ENCODE data around the gene USH2A. TPM values are rescaled to one million over a fixed set of nuclear protein-coding genes. Genes with fewer than 3 reads are reported as not detected.

Gene USH2A
- total RNA-seq, 2 experiments from 2014 or later: not detected

DNA sequence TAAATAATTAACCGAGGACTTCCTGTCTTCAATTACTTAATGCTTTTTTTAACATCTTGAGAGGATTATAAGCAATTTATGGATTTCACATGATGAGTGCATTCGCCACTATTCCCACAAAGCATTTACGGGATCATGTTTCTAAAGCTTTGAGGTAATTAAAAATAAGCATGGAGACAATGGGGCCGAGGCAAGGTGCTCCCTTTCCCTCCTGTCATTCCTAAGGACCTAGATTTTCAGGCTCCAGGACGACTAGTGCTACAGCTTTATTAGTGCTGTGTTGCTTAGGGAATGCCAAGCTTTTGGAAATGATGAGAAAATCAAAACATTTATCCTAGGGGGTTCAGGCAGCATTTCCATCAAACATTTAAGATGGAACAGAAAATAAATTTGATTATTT is 646.9 kb downstream of the USH2A start:
- H3K36me3 Mint-ChIP-seq: no peaks in the 10 kb centered on the region
- no peak for DNase-seq
- no peak overlapping the region for H3K4me3 Mint-ChIP-seq
- H3K9me3 Mint-ChIP-seq: no peaks in the 10 kb centered on the region
- no peaks in the 10 kb centered on the region for H3K4me1 Mint-ChIP-seq
- no peaks in the 10 kb centered on the region for H3K27me3 Mint-ChIP-seq
- no peak overlapping the region for H3K27ac Mint-ChIP-seq

DNA sequence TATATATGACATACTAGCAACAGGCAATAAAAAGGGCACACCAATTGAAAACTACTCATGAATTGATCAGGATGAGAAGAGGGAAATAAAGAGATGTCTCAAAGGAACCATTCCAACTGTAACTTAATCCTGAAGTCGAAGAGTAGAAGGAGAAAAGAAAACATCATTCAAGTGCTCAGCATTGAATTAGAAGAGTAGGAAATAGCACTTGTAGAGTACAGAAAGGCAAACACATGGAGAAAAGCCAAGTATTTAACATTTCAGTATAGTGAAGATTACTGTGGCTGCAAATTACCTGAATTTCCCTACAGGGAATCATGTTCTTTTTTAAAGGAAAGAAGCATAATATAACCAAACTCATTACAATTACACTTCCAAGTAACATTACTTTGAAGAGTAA is 651.1 kb downstream of the USH2A start:
- H3K4me3 Mint-ChIP-seq: no peak overlapping the region

DNA sequence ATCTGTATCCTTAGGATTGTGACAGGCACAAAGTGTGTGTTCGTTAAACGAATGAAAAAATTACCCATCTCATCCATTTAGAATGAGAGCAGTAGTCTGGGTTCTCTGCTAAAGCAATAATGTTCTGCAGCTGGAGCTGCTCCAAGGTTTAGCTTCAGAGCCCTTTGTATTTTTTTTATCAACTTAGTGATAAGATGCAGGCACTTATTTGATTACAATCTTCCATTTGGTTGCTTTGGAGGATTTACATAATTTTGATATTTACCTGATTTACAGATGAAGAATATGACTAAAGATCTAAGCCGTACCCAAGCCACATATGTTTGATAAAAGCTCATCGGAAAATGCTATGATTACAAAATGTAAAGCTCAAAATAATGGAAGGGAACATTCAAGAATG is 654.9 kb downstream of the USH2A start:
- no peaks in the 10 kb centered on the region for H3K9me3 Mint-ChIP-seq
- no peak overlapping the region for H3K27ac Mint-ChIP-seq
- no peaks in the 10 kb centered on the region for H3K27me3 Mint-ChIP-seq
- H3K4me3 Mint-ChIP-seq: no peak overlapping the region
- no peak for DNase-seq
- no peaks in the 10 kb centered on the region for H3K36me3 Mint-ChIP-seq
- no peaks in the 10 kb centered on the region for H3K4me1 Mint-ChIP-seq

More for the DNA sequence above, 651.1 kb downstream of the USH2A start:
- DNase-seq: no peak
- Mint-ChIP-seq H3K27ac (no peak overlapping the region), H3K4me1 (no peaks in the 10 kb centered on the region), H3K27me3 (no peaks in the 10 kb centered on the region), H3K36me3 (no peaks in the 10 kb centered on the region), H3K9me3 (no peaks in the 10 kb centered on the region)

DNA sequence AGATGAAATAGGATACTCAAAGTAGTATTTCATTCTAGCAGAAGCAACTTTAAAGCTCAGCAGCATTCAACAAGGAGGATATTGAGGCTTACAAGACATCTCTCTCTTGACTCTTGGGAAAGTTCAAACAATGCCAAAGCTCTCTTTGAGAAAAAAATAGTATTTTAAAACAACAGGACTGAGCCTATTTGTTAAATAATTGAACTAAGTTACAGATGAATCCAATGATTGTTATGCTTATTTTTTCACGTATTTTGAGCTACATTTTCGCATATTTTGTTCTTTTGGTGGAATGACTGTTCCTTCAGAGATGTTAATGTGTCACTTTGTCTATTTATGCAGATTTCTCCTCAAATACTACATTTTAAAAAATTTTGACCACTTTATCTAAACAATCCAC is 655.5 kb downstream of the USH2A start:
- Mint-ChIP-seq H3K27ac (no peak overlapping the region), H3K4me3 (no peak overlapping the region), H3K9me3 (no peaks in the 10 kb centered on the region), H3K27me3 (no peaks in the 10 kb centered on the region), H3K36me3 (no peaks in the 10 kb centered on the region), H3K4me1 (no peaks in the 10 kb centered on the region)
- DNase-seq: no peak

DNA sequence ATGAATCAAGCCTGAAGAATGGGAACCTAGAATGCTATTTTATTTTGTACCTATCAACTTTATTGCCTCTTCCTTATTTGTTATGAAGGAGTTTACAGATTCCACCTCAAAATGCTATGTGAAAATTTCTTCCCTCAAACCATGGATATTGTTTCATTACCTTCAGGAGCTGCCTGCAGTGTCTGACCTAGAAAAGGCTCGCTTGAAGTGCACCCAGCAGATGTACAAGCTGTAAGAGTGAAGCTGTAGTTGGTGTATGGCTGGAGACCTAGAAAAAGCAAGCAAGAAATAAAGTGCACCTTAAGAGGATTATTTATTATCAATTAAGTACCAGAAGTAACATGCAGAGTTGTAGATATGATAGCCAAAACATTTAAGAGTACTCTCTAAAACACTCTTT is 656.7 kb downstream of the USH2A start:
- H3K4me1 Mint-ChIP-seq: no peaks in the 10 kb centered on the region
- H3K9me3 Mint-ChIP-seq: no peaks in the 10 kb centered on the region
- H3K27ac Mint-ChIP-seq: no peak overlapping the region
- H3K36me3 Mint-ChIP-seq: no peaks in the 10 kb centered on the region
- H3K27me3 Mint-ChIP-seq: no peaks in the 10 kb centered on the region
- no peak for DNase-seq
- no peak overlapping the region for H3K4me3 Mint-ChIP-seq

DNA sequence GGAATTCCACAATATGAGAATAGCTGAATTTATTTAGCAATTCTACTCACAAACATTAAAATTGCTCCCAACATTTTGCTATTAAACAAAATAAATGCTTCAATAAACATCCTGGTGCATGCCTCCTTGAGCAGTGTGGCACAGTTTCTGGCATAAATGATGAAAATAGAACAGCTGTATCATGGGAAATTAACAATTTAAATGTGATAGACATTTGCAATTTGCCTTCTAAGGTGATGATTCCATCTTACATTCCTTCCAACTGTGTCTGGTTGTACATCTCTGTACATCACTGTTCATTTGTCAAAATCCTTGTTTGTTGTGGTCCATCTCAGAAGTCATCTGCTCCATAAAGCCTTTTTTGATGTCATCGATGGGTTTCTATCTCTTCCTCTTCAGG is 657.4 kb downstream of the USH2A start:
- Mint-ChIP-seq H3K27me3 (no peaks in the 10 kb centered on the region), H3K4me3 (no peak overlapping the region), H3K4me1 (no peaks in the 10 kb centered on the region), H3K9me3 (no peaks in the 10 kb centered on the region), H3K36me3 (no peaks in the 10 kb centered on the region), H3K27ac (no peak overlapping the region)
- DNase-seq: no peak

DNA sequence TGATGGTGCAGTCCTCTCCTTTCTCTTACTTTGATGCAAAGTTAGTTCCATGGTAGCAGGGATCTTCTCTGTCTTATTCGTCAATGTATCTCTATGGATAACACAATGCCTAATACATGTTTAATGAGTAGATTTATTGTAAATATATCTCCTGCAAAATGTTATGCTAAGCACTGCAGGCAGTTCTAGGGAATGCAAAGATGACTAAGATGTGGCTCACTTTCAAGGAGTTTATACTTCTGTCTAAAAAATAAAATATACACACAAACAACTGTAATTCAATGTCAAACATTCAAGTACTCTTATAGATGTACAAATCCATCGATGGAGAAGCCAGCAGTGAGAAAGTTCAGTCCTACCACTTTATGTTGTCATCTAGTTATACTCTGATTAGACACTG is 661.8 kb downstream of the USH2A start:
- H3K36me3 Mint-ChIP-seq: no peaks in the 10 kb centered on the region
- H3K4me1 Mint-ChIP-seq: no peaks in the 10 kb centered on the region
- H3K27me3 Mint-ChIP-seq: no peaks in the 10 kb centered on the region
- no peak overlapping the region for H3K27ac Mint-ChIP-seq
- DNase-seq: no peak
- H3K4me3 Mint-ChIP-seq: no peak overlapping the region
- H3K9me3 Mint-ChIP-seq: no peaks in the 10 kb centered on the region

DNA sequence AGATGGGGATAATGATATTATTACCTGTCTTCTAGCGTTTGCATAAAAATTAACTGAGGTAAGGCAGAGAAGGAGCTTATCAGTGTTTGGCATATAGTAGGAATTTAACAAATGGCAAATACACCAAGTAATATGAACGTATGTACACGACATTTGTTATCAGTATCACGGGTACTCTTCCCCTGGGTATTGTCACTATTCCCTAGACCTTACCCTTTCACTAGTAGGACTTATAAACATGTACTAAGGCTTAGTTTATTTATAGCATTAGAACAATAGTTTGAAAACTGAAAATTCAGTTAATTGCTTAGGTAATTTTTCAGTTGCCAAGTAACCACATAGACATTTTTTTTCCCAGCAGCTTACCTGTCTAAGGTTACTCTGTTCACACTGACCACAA is 669.1 kb downstream of the USH2A start:
- Mint-ChIP-seq H3K36me3 (no peaks in the 10 kb centered on the region), H3K27me3 (no peaks in the 10 kb centered on the region), H3K4me1 (no peaks in the 10 kb centered on the region), H3K9me3 (no peaks in the 10 kb centered on the region), H3K27ac (no peak overlapping the region), H3K4me3 (no peak overlapping the region)
- no peak for DNase-seq

DNA sequence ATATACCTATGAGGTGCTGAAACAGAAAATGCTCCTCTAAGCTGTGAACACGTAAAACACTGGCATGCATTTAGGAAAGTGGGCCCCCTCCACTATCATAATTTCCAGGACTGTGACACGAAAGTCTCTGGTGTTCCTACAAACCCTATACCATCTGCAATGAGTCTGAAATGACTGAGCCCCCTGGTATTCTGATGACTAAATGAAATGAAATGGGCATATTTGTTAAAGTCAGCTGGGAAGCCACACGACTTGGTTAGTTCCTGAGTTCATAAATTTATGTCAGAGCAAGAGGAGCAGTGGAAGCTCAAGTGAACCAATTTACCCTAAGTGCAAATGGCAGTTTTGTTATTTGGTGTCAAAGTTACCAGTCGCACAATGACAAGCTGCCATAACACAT is 673.8 kb downstream of the USH2A start:
- H3K4me1 Mint-ChIP-seq: no peaks in the 10 kb centered on the region
- no peaks in the 10 kb centered on the region for H3K9me3 Mint-ChIP-seq
- no peak overlapping the region for H3K27ac Mint-ChIP-seq
- DNase-seq: no peak
- H3K36me3 Mint-ChIP-seq: no peaks in the 10 kb centered on the region
- H3K27me3 Mint-ChIP-seq: no peaks in the 10 kb centered on the region
- no peak overlapping the region for H3K4me3 Mint-ChIP-seq

DNA sequence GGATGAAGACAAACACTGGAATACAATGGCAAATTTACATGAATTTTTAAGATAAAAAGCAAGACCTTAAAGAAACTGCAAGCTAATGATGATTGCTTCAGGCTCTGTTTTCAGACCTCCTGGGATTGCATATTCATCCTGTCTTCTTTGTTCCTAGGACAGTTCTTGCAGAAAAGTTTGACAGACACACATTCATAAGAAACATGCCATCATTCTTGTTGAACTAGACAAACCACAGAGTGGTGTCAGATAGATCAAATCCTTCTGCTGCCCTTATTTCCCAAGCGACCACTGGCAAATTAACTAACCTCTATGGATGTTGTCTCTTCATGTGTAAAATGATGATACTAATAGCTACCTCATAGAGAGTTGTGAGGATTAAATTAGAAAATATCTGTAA is 674.8 kb downstream of the USH2A start:
- no peak overlapping the region for H3K4me3 Mint-ChIP-seq
- no peak overlapping the region for H3K27ac Mint-ChIP-seq
- no peaks in the 10 kb centered on the region for H3K4me1 Mint-ChIP-seq
- no peaks in the 10 kb centered on the region for H3K9me3 Mint-ChIP-seq
- no peaks in the 10 kb centered on the region for H3K36me3 Mint-ChIP-seq
- H3K27me3 Mint-ChIP-seq: no peaks in the 10 kb centered on the region
- no peak for DNase-seq

DNA sequence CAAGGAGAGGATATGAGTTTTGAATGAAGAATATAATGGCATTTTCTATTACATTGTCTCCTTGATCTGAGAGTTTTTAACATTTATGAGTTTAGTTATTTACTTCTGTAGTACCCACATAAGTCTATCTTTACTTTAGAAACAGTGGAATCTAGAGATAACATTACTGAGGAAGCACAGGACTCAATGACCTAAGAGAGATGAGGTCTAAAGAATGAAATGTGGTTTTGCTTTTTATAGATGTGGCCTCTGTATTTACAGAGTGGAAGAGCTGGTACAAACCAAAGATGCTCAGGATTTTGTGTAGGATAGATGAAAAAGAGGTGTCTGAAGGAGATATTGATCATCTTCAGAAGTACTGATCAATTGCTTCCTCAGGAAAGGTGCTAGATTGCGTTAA is 678.8 kb downstream of the USH2A start:
- DNase-seq: no peak
- Mint-ChIP-seq H3K27ac (no peak overlapping the region), H3K4me1 (no peaks in the 10 kb centered on the region), H3K36me3 (no peaks in the 10 kb centered on the region), H3K4me3 (no peak overlapping the region), H3K9me3 (no peaks in the 10 kb centered on the region), H3K27me3 (no peaks in the 10 kb centered on the region)

DNA sequence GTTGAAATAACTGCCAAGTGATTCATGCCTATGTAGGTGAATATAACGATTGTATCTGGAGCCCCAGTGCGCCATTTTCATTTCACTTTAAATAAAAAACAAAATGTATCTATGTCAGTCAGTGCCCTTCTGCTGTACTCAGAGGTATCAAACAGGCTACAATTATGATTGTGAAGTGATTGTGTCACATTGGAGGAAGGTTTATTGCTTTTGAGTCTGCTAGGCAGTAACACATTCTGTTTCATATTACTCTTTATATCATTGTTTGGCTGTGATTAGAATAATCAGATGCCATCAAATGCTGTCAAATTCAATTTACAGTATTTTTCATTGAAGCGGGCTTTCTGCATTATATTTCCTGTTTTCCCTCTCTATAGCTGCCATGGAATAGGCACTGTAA is 684.2 kb downstream of the USH2A start:
- no peaks in the 10 kb centered on the region for H3K36me3 Mint-ChIP-seq
- no peak overlapping the region for H3K27ac Mint-ChIP-seq
- H3K4me1 Mint-ChIP-seq: no peaks in the 10 kb centered on the region
- H3K27me3 Mint-ChIP-seq: no peaks in the 10 kb centered on the region
- DNase-seq: no peak
- no peak overlapping the region for H3K4me3 Mint-ChIP-seq
- H3K9me3 Mint-ChIP-seq: peaks cover 2% of the 10 kb centered on the region

DNA sequence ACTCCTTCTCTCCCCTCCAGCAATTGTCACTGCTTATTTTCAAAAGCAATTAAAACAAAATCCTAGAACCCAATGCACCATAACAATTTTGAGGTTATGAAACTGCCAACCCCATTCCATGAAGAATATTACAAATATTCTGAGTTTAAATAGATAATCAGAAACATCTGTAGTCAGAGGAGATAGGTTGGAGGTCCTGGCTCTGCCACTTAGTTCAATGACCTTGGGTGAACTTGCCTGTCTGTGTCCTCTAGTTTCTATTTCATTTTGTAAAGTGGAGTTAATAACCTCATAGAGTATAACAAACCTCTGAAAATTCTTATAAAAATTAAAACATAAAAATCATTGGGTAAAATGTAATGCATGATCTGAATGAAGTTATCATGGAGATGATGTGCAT is 691.5 kb downstream of the USH2A start:
- DNase-seq: no peak
- no peaks in the 10 kb centered on the region for H3K27me3 Mint-ChIP-seq
- no peak overlapping the region for H3K27ac Mint-ChIP-seq
- peaks cover 2% of the 10 kb centered on the region for H3K9me3 Mint-ChIP-seq
- H3K36me3 Mint-ChIP-seq: no peaks in the 10 kb centered on the region
- no peak overlapping the region for H3K4me3 Mint-ChIP-seq
- no peaks in the 10 kb centered on the region for H3K4me1 Mint-ChIP-seq

DNA sequence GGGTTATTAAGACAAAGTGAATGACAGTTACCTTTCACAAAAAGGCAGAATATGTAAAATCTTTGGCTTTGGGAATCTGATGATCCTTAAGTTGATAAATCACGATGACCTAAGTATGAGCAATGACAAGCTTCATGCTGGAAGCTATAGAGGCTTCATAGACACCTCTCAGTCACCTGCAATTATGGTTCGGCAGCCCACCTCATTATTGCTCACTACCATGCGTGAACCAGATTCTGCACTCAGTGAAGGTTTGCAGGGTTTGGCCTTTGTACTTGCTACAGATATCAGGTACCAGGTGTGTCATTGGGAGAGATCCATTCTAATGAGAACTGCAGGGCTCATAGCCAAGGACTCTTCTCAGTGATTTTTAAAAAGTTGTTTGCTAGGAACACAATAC is 692.6 kb downstream of the USH2A start:
- H3K4me1 Mint-ChIP-seq: no peaks in the 10 kb centered on the region

DNA sequence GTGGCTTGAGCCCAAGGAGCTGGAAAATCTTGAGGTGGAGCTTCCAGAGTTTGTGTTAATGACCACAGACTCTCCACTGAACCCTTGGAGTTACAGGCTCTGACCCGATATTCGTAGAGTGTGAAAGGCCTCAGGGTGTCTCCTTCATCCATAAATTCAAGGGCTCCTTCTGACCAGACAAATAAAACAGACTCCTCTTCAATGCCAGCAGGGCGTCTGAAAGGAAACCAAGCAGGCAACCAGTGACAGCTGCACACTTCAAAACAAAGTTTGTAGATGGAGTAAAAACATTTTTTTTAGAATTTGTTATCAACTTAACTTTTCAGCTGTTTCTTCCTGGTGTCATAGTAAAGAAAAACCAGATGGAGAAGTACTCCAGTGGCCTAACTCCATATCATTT is 695.1 kb downstream of the USH2A start:
- Mint-ChIP-seq H3K27me3 (no peaks in the 10 kb centered on the region), H3K4me1 (no peaks in the 10 kb centered on the region), H3K4me3 (no peak overlapping the region), H3K9me3 (no peaks in the 10 kb centered on the region), H3K27ac (no peak overlapping the region), H3K36me3 (no peaks in the 10 kb centered on the region)
- DNase-seq: no peak

More for the DNA sequence above, 692.6 kb downstream of the USH2A start:
- Mint-ChIP-seq H3K9me3 (peaks cover 2% of the 10 kb centered on the region), H3K4me3 (no peak overlapping the region), H3K27me3 (no peaks in the 10 kb centered on the region), H3K36me3 (no peaks in the 10 kb centered on the region), H3K27ac (no peak overlapping the region)
- DNase-seq: no peak

DNA sequence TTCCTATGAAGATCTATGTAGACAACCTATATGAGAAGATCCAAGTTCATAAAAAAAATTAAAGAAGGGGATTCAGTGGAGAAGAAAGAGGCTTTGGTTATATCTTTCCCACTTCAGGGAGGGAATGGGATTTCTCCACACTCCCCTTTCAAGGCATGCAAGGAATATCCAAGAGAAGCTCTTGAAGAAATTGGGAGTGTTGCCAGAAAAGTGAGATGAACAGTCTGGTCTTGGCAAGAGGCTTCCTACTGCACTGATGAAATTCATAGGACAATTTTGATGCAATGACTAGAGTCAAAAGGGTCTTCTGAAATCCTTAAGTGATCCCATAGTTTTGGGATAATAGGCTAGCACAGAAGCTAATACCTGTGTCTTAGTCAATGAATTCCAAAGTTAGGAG is 703.1 kb downstream of the USH2A start:
- H3K9me3 Mint-ChIP-seq: peaks cover 2% of the 10 kb centered on the region

DNA sequence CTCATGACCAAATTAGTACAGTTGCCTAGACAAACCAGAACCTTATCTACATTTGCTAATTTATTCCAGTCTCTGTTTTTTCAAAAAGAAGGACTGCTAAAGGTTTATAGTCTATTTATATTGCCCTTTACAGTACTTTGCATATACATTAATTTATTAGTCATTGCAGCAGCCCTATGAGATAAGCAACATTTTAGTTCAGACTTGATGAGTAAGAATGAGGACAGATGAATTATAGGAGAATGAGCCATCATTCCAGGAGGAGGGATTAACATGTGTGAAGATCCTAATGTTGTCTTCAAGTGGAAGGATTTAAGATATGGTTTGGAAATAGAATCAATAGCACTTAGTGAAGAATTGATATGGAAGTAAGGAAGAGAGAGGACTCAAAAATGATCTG is 703.7 kb downstream of the USH2A start:
- H3K27ac Mint-ChIP-seq: no peak overlapping the region
- H3K4me1 Mint-ChIP-seq: no peaks in the 10 kb centered on the region
- H3K27me3 Mint-ChIP-seq: no peaks in the 10 kb centered on the region
- peaks cover 2% of the 10 kb centered on the region for H3K9me3 Mint-ChIP-seq
- H3K4me3 Mint-ChIP-seq: no peak overlapping the region
- H3K36me3 Mint-ChIP-seq: no peaks in the 10 kb centered on the region
- no peak for DNase-seq

More for the DNA sequence above, 703.1 kb downstream of the USH2A start:
- Mint-ChIP-seq H3K27ac (no peak overlapping the region), H3K27me3 (no peaks in the 10 kb centered on the region), H3K4me3 (no peak overlapping the region), H3K4me1 (no peaks in the 10 kb centered on the region), H3K36me3 (no peaks in the 10 kb centered on the region)
- no peak for DNase-seq
